Jurkat, Clone E6-1 (cell line): ENCODE data around the gene SLC31A2.
A peak's percentile ranks its signal among the peaks of the same experiment; 100 is the strongest.
"Not testable (repeated sequence)": the region's sequence is repeated elsewhere in the genome, so short reads cannot be mapped to it uniquely, and the experiment has no call there.

ENCODE experiments used
- DNase-seq: peaks from one replicate; pipeline ENCODE4 v3.0.0-alpha.2; 2011; ENCODE audit warnings: low read depth, low spot score
- H3K4me3 ChIP-seq: 2 replicates; pipeline ENCODE4 v1.5.1; 2011; ENCODE audit warnings: mild to moderate bottlenecking, low read length, control low read depth, moderate library complexity

The SLC31A2 gene

DNA sequence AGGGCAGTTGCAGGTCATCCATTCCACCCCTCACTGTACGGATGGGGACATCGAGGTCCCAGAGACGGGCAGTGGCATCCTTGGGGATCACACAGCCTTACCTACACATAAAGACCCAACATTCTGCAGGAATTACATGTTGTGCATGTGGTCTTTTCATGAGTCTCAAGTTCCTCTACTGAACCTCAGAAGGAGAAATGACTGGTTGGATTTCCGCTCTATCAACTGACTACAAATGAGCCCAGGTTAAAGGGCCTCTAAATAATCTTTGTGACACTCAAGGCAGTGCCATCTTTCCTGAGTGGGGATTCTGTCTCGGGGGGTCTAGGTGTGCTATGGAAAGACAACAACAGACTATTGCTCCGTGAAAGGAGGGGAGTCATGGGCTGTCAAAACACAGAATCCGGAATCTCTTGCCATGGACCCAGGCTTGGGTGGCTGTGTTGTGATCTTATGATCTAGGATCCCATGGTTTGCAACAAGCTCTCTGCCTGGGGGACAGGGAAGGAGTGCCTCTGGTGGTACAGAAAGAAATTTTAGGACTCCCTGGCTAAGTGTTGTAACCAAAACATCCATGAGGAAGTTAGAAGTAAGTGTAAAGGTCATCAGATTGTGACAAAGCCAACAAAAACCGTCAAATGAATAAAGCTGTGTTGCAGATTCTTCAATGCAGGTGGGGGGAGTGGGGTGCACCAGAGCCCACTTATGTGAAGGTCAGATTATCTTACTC is 1.9 kb upstream of the SLC31A2 start:
- no peak for DNase-seq
- no peak overlapping the region for H3K4me3 ChIP-seq

DNA sequence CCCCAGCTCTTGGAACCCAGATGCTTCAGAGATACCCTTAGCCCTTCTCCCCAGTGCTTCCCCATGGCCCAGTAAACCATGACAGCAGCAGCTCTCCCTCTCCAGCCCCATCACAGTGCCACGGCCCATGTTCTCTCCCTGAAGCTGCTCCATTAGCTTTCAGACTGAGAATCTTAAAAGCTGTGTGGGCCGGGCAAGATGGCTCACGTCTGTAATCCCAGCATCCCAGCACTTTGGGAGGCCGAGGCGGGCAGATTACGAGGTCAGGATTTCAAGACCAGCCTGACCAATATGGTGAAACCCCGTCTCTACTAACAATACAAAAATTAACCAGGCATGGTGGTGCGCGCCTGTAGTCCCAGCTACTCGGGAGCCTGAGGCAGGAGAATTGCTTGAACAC is 1.2 kb upstream of the SLC31A2 start:
- DNase-seq, H3K4me3 ChIP-seq: not testable (repeated sequence)

- H3K4me3 ChIP-seq: peak overlapping the region; percentile 74
- DNase-seq: no peak
Measured at GRCh38 chr9:113151696-113152630, 1.2 kb downstream of the SLC31A2 start.

DNA sequence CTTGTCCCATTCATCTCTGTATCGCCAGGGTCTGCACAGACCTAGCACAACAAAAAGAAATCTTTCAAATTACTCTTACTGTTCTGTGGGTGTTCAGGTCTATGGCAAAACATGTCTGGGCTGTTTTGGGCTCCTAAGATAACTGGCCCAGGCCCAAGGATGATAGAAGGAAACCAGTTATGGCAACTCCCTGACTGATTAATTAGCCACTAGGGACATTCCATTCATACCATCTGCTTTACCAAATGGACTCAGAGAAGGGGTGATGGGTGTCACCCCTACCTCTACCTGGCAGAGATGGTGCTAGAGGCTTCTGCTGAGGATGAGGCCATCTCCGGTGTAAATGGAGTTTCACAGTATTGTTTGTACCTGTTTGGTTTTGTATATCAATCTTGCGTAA is 1.9 kb downstream of the SLC31A2 start:
- no peak for DNase-seq
- no peak overlapping the region for H3K4me3 ChIP-seq

DNA sequence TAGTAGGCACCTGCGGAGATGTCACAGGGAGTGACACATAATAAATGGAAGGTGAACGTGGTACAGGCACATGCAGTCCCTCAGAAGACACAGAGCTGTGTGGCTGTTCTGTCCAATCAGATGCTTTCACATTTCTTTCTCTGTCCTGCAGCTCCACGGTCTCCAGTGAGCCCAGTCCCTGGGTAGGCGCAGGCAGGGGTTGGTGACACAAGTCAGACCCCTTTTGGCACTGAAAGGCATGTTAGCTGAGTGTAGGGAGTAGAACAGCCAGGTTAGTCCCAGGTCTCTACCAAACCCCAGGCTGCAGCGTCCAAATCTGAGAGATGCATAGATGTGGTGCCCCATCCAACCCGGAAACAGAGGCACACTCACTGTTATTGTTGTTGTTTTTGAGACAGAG is 2.8 kb downstream of the SLC31A2 start:
- no peak overlapping the region for H3K4me3 ChIP-seq
- no peak for DNase-seq

GRCh38 chr9:113154471-113154870 is 3.7 kb downstream of the SLC31A2 start:
- no peak for DNase-seq
- no peak overlapping the region for H3K4me3 ChIP-seq

DNA sequence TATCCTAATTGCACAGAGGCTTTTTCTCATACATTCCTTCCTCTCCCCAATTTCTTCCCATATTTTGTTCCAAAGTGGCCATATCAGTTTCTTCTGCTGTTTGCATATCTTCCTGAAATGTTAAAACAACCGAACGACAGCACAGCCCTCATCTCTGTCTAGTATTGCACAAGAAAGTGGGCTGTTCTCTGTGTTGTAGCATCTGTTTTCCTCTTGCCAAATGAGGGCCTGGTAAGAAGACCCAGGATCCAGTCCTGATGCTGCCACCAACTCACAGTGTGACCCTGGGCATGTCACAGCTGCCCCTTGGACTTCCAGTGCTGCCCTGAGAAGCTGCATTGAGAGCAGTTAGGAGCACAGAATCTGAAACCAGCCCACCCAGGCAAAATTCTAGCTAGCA is 4.1 kb downstream of the SLC31A2 start:
- H3K4me3 ChIP-seq: no peak overlapping the region
- DNase-seq: no peak

GRCh38 chr9:113155911-113156588 is 5.2 kb downstream of the SLC31A2 start:
- DNase-seq: peak; percentile 85
- no peak overlapping the region for H3K4me3 ChIP-seq

GRCh38 chr9:113156880-113157279 is 6.1 kb downstream of the SLC31A2 start:
- DNase-seq: no peak
- no peak overlapping the region for H3K4me3 ChIP-seq

DNA sequence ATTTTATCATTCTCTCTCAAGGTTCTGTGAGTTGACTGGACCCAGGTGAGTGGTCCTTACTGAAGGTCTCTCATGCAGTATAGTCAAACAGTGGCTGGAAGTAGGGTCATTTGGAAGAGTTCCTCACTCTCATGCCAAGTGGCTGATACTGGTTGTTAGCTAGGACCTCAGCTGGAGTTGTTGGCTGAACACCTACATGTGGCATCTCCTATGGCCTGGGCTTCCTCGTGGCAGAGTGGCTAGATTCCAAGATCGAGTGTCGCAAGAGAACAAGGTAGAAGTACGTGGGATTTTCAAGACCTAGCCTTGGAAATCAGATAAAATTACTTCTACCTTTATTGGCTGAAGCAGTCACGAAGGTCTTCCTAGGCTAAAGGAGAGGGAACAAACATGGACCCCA is 7.6 kb downstream of the SLC31A2 start:
- no peak overlapping the region for H3K4me3 ChIP-seq
- no peak for DNase-seq

DNA sequence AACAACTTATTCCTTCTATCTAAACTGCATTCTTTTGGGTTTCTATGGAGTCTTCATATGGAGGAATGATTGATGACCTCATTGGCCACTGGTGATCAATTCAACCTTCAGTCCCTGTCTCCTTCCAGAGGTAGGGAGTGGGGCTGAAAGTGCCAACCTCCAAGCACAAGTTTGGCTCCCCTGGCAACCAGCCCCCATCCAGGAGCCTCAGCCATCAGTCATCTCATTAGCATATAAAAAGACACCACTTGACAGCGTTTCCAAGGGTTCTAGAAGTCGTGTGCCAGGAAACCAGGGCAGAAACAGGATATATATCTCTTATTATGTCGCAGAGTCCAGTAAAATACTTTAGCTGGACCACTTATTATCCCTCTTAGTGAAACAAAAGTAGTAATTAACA is 9.8 kb downstream of the SLC31A2 start:
- H3K4me3 ChIP-seq: no peak overlapping the region
- no peak for DNase-seq

- DNase-seq: no peak
- H3K4me3 ChIP-seq: no peak overlapping the region
Measured at GRCh38 chr9:113163001-113163400, 12.2 kb downstream of the SLC31A2 start.

DNA sequence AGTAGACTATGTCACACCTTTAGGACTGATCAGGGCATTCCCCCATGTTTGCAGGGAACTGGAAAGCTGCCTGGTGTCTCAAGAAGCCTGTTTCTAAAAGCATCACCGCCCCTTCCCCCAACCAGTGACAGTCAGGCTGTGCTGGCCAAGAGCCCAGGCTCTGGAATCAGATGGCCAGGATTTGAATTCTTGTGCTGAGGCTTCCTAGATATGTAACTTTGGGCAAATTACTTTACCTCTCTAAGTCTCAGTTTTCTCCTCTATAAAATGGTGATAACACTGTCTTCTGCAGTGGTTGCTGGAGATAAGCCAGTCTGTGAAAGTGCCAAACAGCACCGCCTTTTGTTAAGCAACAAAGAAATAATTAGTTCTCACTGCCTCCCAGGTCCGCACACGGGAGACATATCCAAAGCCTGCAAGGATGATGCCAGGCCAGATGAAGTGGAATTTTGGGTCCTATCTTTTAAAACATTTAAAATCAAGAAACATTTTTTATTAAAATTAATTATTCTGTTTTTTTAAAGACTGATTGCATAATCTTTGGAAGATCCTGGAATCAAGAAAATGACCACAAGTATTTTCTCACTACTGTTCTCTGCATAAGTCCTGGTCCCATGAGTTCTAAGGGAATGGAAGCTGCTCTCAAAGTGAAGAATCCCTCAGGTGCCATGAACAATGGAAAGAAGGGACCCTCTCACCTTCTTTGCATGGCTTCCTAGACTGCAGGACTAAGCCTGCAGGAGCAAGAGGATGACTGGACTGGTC is 13.9 kb downstream of the SLC31A2 start:
- DNase-seq: no peak
- H3K4me3 ChIP-seq: no peak overlapping the region

GRCh38 chr9:113166039-113166438 is 15.2 kb downstream of the SLC31A2 start:
- no peak for DNase-seq
- H3K4me3 ChIP-seq: no peak overlapping the region

- no peak for DNase-seq
- no peak overlapping the region for H3K4me3 ChIP-seq
Measured at GRCh38 chr9:113168809-113169208, 18.0 kb downstream of the SLC31A2 start.

DNA sequence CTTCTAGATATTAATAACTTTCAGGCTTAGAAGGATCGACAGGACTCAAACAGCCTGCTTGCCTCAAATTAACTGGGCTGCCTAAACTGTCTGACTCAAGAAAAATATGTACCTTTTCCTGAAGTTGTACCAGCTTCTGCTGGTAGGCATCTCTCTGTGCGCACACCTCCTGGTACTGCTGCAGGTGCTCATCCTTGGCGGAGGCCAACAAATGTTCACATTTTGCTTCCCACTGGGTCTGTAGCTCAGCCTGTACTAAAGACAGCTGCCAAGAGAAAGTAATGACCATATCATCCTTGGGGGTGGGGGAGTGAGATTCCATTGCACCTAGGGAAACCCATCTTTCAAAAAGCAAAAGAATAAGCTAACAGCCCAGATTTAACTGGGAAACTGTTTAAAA is 22.5 kb downstream of the SLC31A2 start:
- DNase-seq: no peak

GRCh38 chr9:113176803-113177202 is 26.0 kb downstream of the SLC31A2 start:
- DNase-seq: no peak
- no peak overlapping the region for H3K4me3 ChIP-seq

More for the DNA sequence above, 22.5 kb downstream of the SLC31A2 start:
- H3K4me3 ChIP-seq: no peak overlapping the region

DNA sequence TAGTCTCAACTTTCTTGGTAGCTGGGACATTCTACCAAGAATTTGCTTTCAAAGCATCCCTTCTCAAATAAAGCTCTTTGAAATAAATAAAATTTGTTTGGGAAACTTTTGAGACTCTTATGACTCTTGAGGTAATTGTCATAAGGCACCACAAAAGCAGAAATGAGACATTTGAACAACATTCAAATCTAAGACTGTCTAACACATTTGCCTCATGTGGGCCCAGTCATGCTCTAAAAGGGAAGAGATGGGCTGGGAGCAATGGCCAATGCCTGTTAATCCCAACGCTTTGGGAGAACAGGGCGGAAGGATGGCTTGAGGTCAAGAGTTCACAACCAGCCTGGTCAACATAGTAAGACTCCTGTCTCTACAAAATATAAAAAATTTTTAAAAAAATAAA is 26.4 kb downstream of the SLC31A2 start:
- no peak overlapping the region for H3K4me3 ChIP-seq
- no peak for DNase-seq

- H3K4me3 ChIP-seq: no peak overlapping the region
- no peak for DNase-seq
Measured at GRCh38 chr9:113178087-113178486, 27.3 kb downstream of the SLC31A2 start.
